H1 (cell line): ENCODE results near the gene RELN. TPM values are rescaled to one million over a fixed set of nuclear protein-coding genes. Genes with fewer than 3 reads are reported as not detected.

Experiments
- CTCF ChIA-PET: fragments of 300-600 bp; sonication (Branson Sonifier 250); formaldehyde crosslinking; loops from one replicate; lab custom pipeline; 2021; ENCODE audit not compliant: partially characterized antibody; lab: Charles Lee
- POLR2A ChIA-PET: fragments of 300-600 bp; sonication (Branson Sonifier 250); formaldehyde crosslinking; loops from one replicate; lab custom pipeline; 2021; ENCODE audit warnings: inconsistent platforms; ENCODE audit not compliant: partially characterized antibody; lab: Charles Lee
- DNase-seq, 2 experiments: peaks; one replicate each; pipeline versions ENCODE4 v3.0.0 to v3.0.0-alpha.2; 2010 to 2022; ENCODE audit warnings: low spot score in 2 of 2, low read depth in 1 of 2, mixed read lengths in 1 of 2
- FAIRE-seq: peaks from 2 replicates; lab custom pipeline; 2011; peaks lifted over from hg19 to GRCh38; lab: Jason Lieb, UNC
- H2AFZ ChIP-seq: 2 replicates; pipeline ENCODE4 v1.8.1; 2012; ENCODE audit warnings: low read length, inconsistent platforms
- H2AK5ac ChIP-seq: 2 replicates; pipeline ENCODE4 v1.6.1; 2013; ENCODE audit warnings: low read depth, low read length
- H2BK120ac ChIP-seq: replicated peaks from 2 replicates; pipeline ENCODE3; 2013; ENCODE audit warnings: low read depth, low read length, inconsistent platforms
- H2BK12ac ChIP-seq: 2 replicates; pipeline ENCODE4 v1.6.1; 2013; ENCODE audit warnings: low read depth, low read length
- H2BK15ac ChIP-seq: 2 replicates; pipeline ENCODE4 v1.6.1; 2013; ENCODE audit warnings: low read length
- H2BK20ac ChIP-seq: 2 replicates; pipeline ENCODE4 v1.6.1; 2013; ENCODE audit warnings: low read length
- H2BK5ac ChIP-seq: 2 replicates; pipeline ENCODE4 v1.6.1; 2013; ENCODE audit warnings: low read depth, low read length
- H3K14ac ChIP-seq: 2 replicates; pipeline ENCODE4 v1.6.1; 2013; ENCODE audit warnings: inconsistent platforms; ENCODE audit not compliant: insufficient read length
- H3K18ac ChIP-seq: 2 replicates; pipeline ENCODE4 v1.6.1; 2013; ENCODE audit warnings: low read length; ENCODE audit errors: extremely low read depth
- H3K23ac ChIP-seq: 2 replicates; pipeline ENCODE4 v1.6.1; 2013; ENCODE audit warnings: inconsistent platforms; ENCODE audit not compliant: insufficient read length
- H3K23me2 ChIP-seq: 2 replicates; pipeline ENCODE4 v1.6.1; 2013; ENCODE audit warnings: low read depth, low read length
- H3K27ac ChIP-seq: 2 replicates; pipeline ENCODE4 v1.6.1; 2011; ENCODE audit warnings: low read depth, low read length, inconsistent platforms
- H3K27me3 ChIP-seq, 4 experiments: replicated peaks in 1 of 4; 1 replicate in 1 of 4; 2 replicates in 3 of 4; pipeline versions ENCODE4 v1.6.1 to v1.8.1; 2011 to 2013; ENCODE audit warnings: low read length in 3 of 4, mild to moderate bottlenecking in 3 of 4, inconsistent platforms in 2 of 4, mixed read lengths in 2 of 4, moderate library complexity in 1 of 4; ENCODE audit not compliant: control insufficient read depth in 3 of 4, insufficient read depth in 3 of 4; ENCODE audit errors: extremely low read depth in 1 of 4
- H3K36me3 ChIP-seq, 4 experiments: 2 replicates each; pipeline versions ENCODE4 v1.6.1 to v1.8.1; 2011 to 2013; ENCODE audit warnings: mild to moderate bottlenecking in 4 of 4, low read length in 3 of 4, moderate library complexity in 2 of 4, control low read depth in 1 of 4, inconsistent platforms in 1 of 4; ENCODE audit not compliant: insufficient read depth in 4 of 4, control insufficient read depth in 2 of 4
- H3K4ac ChIP-seq: replicated peaks from 2 replicates; pipeline ENCODE3; 2013; ENCODE audit warnings: low read length, low read depth, mixed read lengths, inconsistent platforms; ENCODE audit not compliant: insufficient read length
- H3K4me1 ChIP-seq, 4 experiments: replicated peaks in 1 of 4; 1 replicate in 1 of 4; 2 replicates in 3 of 4; pipeline versions ENCODE4 v1.6.1 to v1.8.1; 2011 to 2013; ENCODE audit warnings: low read length in 3 of 4, inconsistent platforms in 2 of 4, mixed read lengths in 1 of 4; ENCODE audit not compliant: insufficient read depth in 4 of 4, control insufficient read depth in 3 of 4
- H3K4me2 ChIP-seq, 2 experiments: 2 replicates each; pipeline versions ENCODE4 v1.6.1 to v1.8.1; 2011 to 2013; ENCODE audit warnings: low read depth in 2 of 2, low read length in 2 of 2, control low read depth in 1 of 2, inconsistent platforms in 1 of 2, mild to moderate bottlenecking in 1 of 2; ENCODE audit not compliant: insufficient read depth in 1 of 2
- H3K4me3 ChIP-seq, 4 experiments: fragments of 200-600, 300-600 bp in 1 of 4; sonication (generic), shearing (Covaris generic), sonication (Bioruptor Twin) in 1 of 4; 2 replicates each; pipeline versions ENCODE4 v1.5.1 to v1.8.1; 2011 to 2016; ENCODE audit warnings: low read length in 4 of 4, low read depth in 3 of 4, control low read depth in 2 of 4, inconsistent platforms in 2 of 4, mild to moderate bottlenecking in 2 of 4, mixed read lengths in 1 of 4, moderate library complexity in 1 of 4; ENCODE audit not compliant: insufficient read depth in 2 of 4; ENCODE audit errors: extremely low read depth in 1 of 4
- H3K56ac ChIP-seq: replicated peaks from 2 replicates; pipeline ENCODE3; 2013; ENCODE audit warnings: low read depth, mild to moderate bottlenecking, mixed read lengths, low read length, inconsistent platforms; ENCODE audit not compliant: insufficient read length
- H3K79me1 ChIP-seq: 2 replicates; pipeline ENCODE4 v1.6.1; 2013; ENCODE audit warnings: low read depth, low read length, control low read depth
- H3K79me2 ChIP-seq, 2 experiments: 2 replicates each; pipeline versions ENCODE4 v1.6.1 to v1.8.1; 2012 to 2013; ENCODE audit warnings: low read length in 2 of 2, mild to moderate bottlenecking in 2 of 2, inconsistent platforms in 1 of 2; ENCODE audit not compliant: insufficient read depth in 2 of 2, control insufficient read depth in 1 of 2
- H3K9ac ChIP-seq, 4 experiments: replicated peaks in 1 of 4; 1 replicate in 1 of 4; 2 replicates in 3 of 4; pipeline versions ENCODE4 v1.6.1 to v1.8.1; 2011 to 2013; ENCODE audit warnings: low read depth in 3 of 4, low read length in 3 of 4, control low read depth in 2 of 4, mild to moderate bottlenecking in 2 of 4, moderate library complexity in 2 of 4, inconsistent platforms in 1 of 4; ENCODE audit errors: extremely low read depth in 1 of 4
- H3K9me3 ChIP-seq, 2 experiments: 2 replicates each; pipeline versions ENCODE4 v1.6.1 to v1.8.1; 2012 to 2013; ENCODE audit warnings: mild to moderate bottlenecking in 2 of 2, moderate library complexity in 2 of 2, control low read depth in 1 of 2, inconsistent platforms in 1 of 2, low read depth in 1 of 2, low read length in 1 of 2, mixed read lengths in 1 of 2; ENCODE audit not compliant: insufficient read depth in 2 of 2
- H4K20me1 ChIP-seq, 2 experiments: replicated peaks in 1 of 2; 2 replicates each; pipeline versions ENCODE3 to v1.8.1; 2011 to 2013; ENCODE audit warnings: inconsistent platforms in 2 of 2, low read length in 2 of 2, mild to moderate bottlenecking in 1 of 2; ENCODE audit not compliant: insufficient read depth in 2 of 2, control insufficient read depth in 1 of 2
- H4K5ac ChIP-seq: 2 replicates; pipeline ENCODE4 v1.6.1; 2013; ENCODE audit warnings: low read length, low read depth, mixed read lengths, inconsistent platforms; ENCODE audit not compliant: insufficient read length
- H4K8ac ChIP-seq: 2 replicates; pipeline ENCODE4 v1.8.0; 2013; ENCODE audit warnings: mild to moderate bottlenecking, moderate library complexity, low read length, inconsistent platforms; ENCODE audit not compliant: insufficient read depth; ENCODE audit errors: extremely low read depth
- H4K91ac ChIP-seq: replicated peaks from 2 replicates; pipeline ENCODE3; 2013; ENCODE audit warnings: low read length, mixed read lengths, inconsistent platforms; ENCODE audit not compliant: insufficient read length
- BRCA1 ChIP-seq: IDR thresholded peaks from 2 replicates; pipeline ENCODE4 v1.6.1; 2012; ENCODE audit warnings: low read depth, low read length, improper control_type of control experiment
- CHD2 ChIP-seq: IDR thresholded peaks from 2 replicates; pipeline ENCODE4 v1.6.1; 2012; ENCODE audit warnings: low read length, improper control_type of control experiment
- EZH2 ChIP-seq: fragments of 200-600 bp; sonication (generic); IDR thresholded peaks from 2 replicates; pipeline ENCODE4 v1.7.1; 2012; ENCODE audit warnings: low read depth, mild to moderate bottlenecking, moderate library complexity, low read length, inconsistent platforms; ENCODE audit not compliant: severe bottlenecking
- FOSL1 ChIP-seq: IDR thresholded peaks from 2 replicates; pipeline ENCODE4 v1.6.1; 2011; ENCODE audit warnings: mild to moderate bottlenecking, low read depth, low read length, moderate library complexity; ENCODE audit not compliant: insufficient read depth
- KDM1A ChIP-seq: fragments of 200-600, 300-600 bp; sonication (generic); IDR thresholded peaks from 2 replicates; pipeline ENCODE4 v1.7.1; 2016; ENCODE audit warnings: mild to moderate bottlenecking, low read length, borderline replicate concordance
- RNF2 ChIP-seq: fragments of 200-900, 300-1000 bp; sonication (generic); IDR thresholded peaks from 2 replicates; pipeline ENCODE4 v1.7.1; 2016; ENCODE audit warnings: borderline replicate concordance, low read depth, mild to moderate bottlenecking, antibody characterized with exemption, low read length; ENCODE audit not compliant: poor library complexity, severe bottlenecking; ENCODE audit errors: missing control alignments
- SUZ12 ChIP-seq: fragments of 200-600 bp; sonication (generic); IDR thresholded peaks from 2 replicates; pipeline ENCODE4 v1.6.1; 2012; ENCODE audit warnings: mild to moderate bottlenecking, inconsistent platforms, low read length, moderate library complexity, mixed read lengths
- TAF7 ChIP-seq: optimal IDR thresholded peaks from 2 replicates; pipeline ENCODE3; 2011; ENCODE audit warnings: low read depth, mild to moderate bottlenecking, inconsistent platforms, low read length, moderate library complexity, borderline replicate concordance
- WGBS, 2 experiments: shearing (Covaris generic) in 1 of 2; methylation state at CpG; one replicate each; pipeline versions ENCODE4 v1.1.6 to v1.1.7; 2013 to 2015; ENCODE audit warnings: low lambda C conversion rate in 2 of 2, mixed read lengths in 2 of 2, inconsistent platforms in 1 of 2, low coverage in 1 of 2, missing lambda C conversion rate in 1 of 2; ENCODE audit not compliant: insufficient replicate concordance in 2 of 2, insufficient coverage in 1 of 2, insufficient read length in 1 of 2; ENCODE audit errors: extremely low coverage in 1 of 2, missing lambda C conversion rate in 1 of 2; 5-methylcytosine and 5-hydroxymethylcytosine counted together
- polyA plus RNA-seq, 7 experiments: library from polyadenylated mRNA; depleted of rRNA in 3 of 7; stranded (reverse) in 5 of 7; unstranded in 2 of 7; fragments of >200 nt in 5 of 7; fragments of 200-250 nt in 2 of 7; gene quantifications; 1 replicate in 5 of 7; 2 replicates in 1 of 7; 4 replicates in 1 of 7; pipeline versions ENCODE4 v1.2.1 to v1.2.3, GENCODE V29; 2011 to 2013; ENCODE audit warnings: missing spikeins in 2 of 7, mixed read lengths in 2 of 7
- total RNA-seq: library from RNA; stranded (reverse); fragmentation: NEBNext Ultra II Directional; extraction: Animal tissue kit (Norgen Biotek cat#: 25700); gene quantifications from 2 replicates; pipeline ENCODE4 v1.2.1, GENCODE V29; 2021

RELN gene
- total and polyA plus RNA-seq, 2 of the 8 experiments (the other 6 are each of a cell fraction or from before 2014, with no cell fraction given) = 0.03 to 0.07 TPM

GRCh38 chr7:103574576-103574975 is 414.9 kb downstream of the RELN start:
- no peaks in the 10 kb centered on the region for H3K79me1 ChIP-seq
- H3K4me2 ChIP-seq = no peak overlapping the region
- H4K5ac ChIP-seq = no peak overlapping the region
- H3K18ac ChIP-seq = no peak overlapping the region
- no peak overlapping the region for H2BK20ac ChIP-seq
- POLR2A ChIA-PET = no interaction called here
- no peak overlapping the region for H2BK5ac ChIP-seq
- no peak overlapping the region for H2BK120ac ChIP-seq
- no peaks in the 10 kb centered on the region for H3K79me2 ChIP-seq
- H2BK12ac ChIP-seq = no peak overlapping the region
- H2AK5ac ChIP-seq = no peak overlapping the region
- H4K8ac ChIP-seq = no peak overlapping the region
- no peaks in the 10 kb centered on the region for H3K4me1 ChIP-seq
- DNase-seq = no peak
- no peak overlapping the region for H4K91ac ChIP-seq
- no peak overlapping the region for H3K4me3 ChIP-seq
- TF ChIP-seq CHD2 (no peak), SUZ12 (no peak), EZH2 (no peak), FOSL1 (no peak), TAF7 (no peak), BRCA1 (no peak), KDM1A (no peak), RNF2 (no peak)
- no peaks in the 10 kb centered on the region for H3K23me2 ChIP-seq
- no peak overlapping the region for H2BK15ac ChIP-seq
- H4K20me1 ChIP-seq = no peaks in the 10 kb centered on the region
- CTCF ChIA-PET = interaction anchor here (0.7 to 2.6 kb wide), 16 partner anchors 8 to 599 kb away, joined by 3 to 10 read pairs (median 4); no protein-coding TSS in a partner anchor
- no peak overlapping the region for H3K23ac ChIP-seq
- no peaks in the 10 kb centered on the region for H3K36me3 ChIP-seq
- WGBS, 2 experiments = 92% methylated on average over 1 of the region's 1 CpG; no CpG with 5 or more reads in 1 of the 2 experiments
- no peak overlapping the region for H2AFZ ChIP-seq
- H3K9me3 ChIP-seq = no peaks in the 10 kb centered on the region
- no peak overlapping the region for H3K9ac ChIP-seq
- H3K27me3 ChIP-seq = no peaks in the 10 kb centered on the region
- H3K27ac ChIP-seq = no peak overlapping the region
- no peak for FAIRE-seq
- H3K56ac ChIP-seq = no peak overlapping the region
- no peak overlapping the region for H3K4ac ChIP-seq
- H3K14ac ChIP-seq = no peak overlapping the region
